Kidney tubule cell (primary cell): ENCODE data around the gene GADD45GIP1.
"Not testable (repeated sequence)": the region's sequence is repeated elsewhere in the genome, so short reads cannot be mapped to it uniquely, and the experiment has no call there.

ENCODE experiments used
- DNase-seq: peaks from one replicate; pipeline ENCODE4 v3.0.0-alpha.2; 2018; ENCODE audit warnings: low spot score

The GADD45GIP1 gene

DNA sequence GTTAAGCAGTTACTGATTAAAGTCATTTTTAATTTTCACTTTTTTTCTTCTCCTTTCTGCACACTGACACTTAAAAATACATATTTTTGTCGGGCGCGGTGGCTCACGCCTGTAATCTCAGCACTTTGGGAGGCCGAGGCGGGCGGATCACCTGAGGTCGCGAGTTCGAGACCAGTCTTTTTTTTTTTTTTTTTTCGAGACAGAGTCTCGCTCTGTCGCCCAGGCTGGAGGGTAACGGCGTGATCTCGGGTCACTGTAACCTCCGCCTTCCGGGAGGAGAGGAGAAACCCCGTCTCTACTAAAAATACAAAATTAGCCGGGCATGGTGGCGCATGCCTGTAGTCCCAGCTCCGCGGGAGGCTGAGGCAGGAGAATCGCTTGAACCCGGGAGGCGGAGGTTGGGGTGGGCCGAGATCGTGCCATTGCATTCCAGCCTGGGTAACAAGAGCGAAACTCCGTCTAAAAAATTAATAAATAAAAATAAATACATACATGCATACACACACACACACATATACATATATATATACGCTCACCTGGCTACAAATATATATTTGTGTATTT lies 448 bp upstream of the GADD45GIP1 start:
- not testable (repeated sequence) for DNase-seq

DNA sequence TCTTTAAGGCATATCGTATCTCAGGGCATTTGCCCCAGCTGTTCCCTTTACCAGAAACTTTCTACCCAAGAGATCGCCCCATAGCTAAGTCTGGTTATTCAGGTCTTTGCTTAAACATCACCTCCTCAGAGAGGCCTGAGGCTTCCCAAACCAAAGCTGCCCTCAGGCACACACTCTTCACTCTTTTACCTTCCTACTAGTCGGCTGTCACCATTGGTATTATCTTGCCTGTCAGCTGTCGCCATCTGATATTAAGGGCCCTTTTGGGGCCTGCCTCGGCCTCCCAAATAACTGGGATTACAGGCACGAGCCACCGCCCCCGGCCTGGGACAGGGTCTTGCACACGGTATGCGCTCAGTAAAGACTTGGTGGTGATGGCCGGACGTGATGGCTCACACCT lies 1.0 kb downstream of the GADD45GIP1 start:
- no peak for DNase-seq

DNA sequence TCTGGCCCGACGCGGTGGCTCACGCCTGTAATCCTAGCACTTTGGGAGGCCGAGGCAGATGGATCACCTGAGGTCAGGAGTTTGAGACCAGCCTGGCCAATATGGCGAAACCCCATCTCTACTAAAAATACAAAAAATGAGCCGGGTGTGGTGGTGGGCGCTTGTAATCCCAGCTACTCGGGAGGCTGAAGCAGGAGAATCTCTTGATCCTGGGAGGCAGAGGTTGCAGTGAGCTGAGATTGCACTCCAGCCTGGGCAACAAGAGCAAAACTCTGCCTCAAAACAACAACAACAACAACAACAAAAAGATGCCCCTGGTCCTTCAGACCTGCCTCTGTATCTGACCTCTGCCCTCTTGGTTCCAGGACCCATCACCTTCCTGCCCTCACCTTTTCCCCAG lies 1.4 kb downstream of the GADD45GIP1 start:
- not testable (repeated sequence) for DNase-seq

DNA sequence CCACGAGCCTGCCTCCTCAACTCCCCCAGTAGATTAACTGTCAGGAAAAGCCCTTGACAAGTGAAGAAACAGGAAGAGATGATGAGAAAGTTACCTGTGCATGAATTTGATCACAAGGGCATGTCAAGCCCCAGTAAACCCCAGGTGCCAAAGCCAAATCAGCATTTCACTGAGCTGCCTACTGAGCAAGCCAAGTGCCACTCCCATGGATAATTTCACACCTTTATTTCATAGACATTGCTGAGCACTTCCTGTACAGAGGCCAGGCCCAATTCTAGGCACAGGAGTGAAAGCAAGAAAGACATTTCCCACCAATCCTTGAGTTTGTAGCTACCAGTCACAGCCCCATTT lies 2.4 kb downstream of the GADD45GIP1 start:
- DNase-seq = peak; percentile 25

DNA sequence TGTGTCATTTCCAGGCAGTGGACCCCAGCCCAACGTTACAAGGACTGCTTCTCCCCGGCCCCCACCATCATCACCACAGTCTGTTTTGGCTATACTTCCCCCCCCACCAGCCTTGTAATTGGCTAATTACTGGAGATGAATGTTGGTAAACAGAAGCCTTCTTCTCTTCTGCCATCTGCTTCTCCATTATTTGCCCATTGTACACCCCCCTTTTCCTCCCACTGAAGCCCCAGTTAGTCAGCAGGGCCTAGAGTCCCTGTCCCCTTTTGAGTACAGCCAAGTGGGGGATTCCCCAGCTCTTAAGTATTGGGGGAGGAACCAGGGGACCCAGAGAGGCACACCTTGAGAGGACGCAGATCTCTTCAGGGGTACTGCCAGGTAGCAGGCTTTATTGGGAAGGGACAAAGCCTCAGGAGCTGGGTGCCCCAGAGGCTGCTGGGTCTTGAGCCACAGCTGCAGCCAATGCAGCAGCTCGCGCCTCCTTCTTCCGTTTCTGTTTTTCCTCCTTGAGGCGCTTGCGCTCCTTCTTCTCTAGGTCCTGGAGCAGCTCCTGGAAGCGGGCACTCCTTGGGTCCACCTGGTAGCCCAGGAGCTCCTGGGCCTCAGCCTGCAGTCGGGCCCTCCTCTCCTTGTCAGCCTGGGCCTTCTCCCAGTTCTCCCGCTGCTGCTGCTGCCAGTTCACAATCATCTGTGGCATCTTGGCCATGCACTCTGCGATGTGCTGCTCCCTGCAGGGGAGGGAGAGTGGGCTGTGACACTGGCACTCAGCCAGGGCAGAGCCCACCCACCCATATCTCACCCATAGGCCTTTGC lies 3.0 kb downstream of the GADD45GIP1 start:
- DNase-seq = no peak

DNA sequence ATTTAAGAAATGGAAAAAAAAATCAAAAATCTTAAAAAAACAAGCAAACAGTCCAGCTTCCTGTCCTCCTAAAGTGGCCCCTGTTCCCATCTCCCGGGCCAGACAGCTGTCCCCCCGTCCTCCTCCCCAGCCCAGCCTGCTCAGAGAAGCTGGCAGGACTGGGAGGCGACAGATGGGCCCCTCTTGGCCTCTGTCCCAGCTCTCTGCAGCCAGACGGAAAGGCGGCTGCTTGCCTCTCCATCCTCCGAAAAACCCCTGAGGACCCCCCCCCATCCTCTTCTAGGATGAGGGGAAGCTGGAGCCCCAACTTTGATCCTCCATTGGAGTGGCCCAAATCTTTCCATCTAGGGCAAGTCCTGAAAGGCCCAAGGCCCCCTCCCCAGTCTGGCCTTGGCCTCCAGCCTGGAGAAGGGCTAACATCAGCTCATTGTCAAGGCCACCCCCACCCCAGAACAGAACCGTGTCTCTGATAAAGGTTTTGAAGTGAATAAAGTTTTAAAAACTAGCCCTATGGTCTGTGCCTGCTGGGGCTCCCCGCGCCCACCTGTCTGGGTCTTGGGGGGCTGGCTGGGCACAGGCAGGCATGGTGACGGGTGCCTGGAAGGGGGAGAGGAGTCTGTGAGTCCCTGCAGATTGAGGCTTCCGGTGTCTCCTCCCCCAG lies 3.8 kb downstream of the GADD45GIP1 start:
- no peak for DNase-seq

DNA sequence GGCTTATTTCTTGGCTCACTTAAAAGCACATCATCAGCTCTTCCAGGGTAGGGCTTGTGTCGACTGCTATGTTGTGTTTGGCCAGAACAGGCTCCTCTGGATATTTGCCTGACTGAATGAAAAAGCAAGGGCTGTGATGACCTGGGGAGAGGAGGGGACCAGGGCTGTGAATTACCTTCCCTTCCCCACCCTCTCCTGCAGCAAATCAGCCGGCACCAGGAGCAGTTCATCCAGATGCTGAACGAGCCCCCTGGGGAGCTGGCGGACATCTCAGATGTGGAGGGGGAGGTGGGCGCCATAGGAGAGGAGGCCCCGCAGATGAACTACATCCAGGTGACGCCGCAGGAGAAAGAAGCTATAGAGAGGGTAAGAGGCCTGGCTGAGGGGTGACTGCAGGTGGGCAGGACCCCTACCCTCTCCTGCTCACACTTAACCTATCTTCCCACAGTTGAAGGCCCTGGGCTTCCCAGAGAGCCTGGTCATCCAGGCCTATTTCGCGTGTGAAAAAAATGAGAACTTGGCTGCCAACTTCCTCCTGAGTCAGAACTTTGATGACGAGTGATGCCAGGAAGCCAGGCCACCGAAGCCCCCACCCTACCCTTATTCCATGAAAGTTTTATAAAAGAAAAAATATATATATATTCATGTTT lies 4.4 kb downstream of the GADD45GIP1 start:
- peak; percentile 42 for DNase-seq

DNA sequence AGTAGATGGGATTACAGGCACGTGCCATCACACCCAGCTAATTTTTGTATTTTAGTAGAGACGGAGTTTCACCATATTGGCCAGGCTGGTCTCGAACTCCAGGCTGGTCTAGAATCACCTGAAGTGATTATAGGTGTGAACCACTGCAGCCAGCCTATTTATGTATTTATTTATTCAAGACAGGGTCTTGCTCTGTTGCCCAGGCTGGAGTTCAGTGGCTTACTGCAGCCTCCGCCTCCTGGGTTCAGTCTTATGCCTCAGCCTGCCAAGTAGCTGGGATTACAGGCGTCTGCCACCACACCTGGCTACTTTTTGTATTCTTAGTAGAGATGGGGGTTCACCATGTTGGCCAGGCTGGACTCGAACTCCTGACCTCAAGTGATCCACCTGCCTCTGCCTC lies 5.0 kb downstream of the GADD45GIP1 start:
- DNase-seq = not testable (repeated sequence)

DNA sequence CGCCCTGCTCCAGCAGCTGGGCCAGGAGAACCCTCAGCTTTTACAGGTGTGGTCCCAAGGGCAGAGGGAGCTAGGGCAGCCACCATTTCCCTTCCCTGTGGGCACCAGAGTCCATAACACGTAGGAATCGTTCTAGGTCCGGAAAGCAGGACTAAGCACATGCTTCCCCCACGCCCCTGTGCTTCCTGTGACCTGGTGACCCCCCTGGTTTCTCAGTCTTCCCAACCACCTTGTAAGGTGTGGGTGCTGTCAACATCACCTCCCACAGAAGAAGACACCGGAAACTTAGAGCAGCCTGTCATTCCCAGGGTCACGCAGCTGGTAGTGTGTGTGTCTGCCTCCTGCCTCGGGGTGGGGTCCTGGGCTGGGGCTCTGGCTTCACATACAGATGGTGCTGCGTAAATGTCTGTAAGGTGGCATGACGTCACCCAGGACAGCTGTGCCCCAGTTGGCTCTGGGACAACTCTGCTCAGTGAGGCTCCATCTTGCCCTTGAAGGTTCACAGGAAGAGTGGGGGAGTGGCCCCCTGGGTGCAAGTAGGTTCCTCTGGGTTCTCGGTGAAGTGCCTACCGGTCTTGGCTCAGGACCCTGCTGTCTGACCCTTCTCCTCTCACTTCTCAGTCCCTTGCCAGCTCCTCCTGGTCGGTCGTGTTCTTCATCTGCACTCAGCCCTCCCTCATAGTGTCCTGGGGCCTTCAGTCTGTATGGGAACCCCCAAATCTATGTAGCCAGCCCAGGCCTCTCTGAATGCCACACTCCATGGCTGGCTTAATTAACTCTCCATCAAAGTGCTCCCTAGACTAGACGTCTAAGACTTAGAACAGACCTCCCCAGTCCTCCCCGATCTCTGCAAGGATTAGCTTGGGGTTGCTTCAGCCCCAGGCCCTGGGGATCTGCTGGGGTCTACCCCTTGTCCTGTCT lies 7.4 kb downstream of the GADD45GIP1 start:
- no peak for DNase-seq

DNA sequence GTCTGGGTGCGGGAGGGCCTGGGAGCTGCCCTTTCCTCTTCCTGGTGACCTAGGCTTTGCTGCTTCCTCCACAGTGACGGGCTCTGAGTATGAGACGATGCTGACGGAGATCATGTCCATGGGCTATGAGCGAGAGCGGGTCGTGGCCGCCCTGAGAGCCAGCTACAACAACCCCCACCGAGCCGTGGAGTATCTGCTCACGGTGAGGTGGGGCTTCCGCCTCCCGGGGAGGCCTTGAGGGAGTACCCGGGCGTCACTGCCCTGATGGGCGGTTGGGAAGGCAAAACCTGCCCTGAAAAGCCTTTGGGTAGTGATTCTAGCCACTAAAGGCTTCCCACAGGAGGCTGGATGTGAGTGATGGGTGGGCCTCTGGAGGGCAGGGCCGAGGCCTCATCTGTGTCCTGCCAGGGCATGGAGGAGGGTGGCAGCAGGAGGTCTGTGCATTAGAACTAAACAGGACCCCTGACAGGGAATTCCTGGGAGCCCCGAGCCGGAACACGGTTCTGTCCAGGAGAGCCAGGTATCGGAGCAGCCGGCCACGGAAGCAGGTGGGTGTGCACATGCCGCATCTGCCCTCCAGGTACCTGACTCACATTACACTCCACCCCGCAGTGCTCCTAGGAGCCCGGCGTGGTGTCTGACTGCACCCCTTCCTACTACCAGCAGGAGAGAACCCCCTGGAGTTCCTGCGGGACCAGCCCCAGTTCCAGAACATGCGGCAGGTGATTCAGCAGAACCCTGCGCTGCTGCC lies 8.2 kb downstream of the GADD45GIP1 start:
- no peak for DNase-seq

DNA sequence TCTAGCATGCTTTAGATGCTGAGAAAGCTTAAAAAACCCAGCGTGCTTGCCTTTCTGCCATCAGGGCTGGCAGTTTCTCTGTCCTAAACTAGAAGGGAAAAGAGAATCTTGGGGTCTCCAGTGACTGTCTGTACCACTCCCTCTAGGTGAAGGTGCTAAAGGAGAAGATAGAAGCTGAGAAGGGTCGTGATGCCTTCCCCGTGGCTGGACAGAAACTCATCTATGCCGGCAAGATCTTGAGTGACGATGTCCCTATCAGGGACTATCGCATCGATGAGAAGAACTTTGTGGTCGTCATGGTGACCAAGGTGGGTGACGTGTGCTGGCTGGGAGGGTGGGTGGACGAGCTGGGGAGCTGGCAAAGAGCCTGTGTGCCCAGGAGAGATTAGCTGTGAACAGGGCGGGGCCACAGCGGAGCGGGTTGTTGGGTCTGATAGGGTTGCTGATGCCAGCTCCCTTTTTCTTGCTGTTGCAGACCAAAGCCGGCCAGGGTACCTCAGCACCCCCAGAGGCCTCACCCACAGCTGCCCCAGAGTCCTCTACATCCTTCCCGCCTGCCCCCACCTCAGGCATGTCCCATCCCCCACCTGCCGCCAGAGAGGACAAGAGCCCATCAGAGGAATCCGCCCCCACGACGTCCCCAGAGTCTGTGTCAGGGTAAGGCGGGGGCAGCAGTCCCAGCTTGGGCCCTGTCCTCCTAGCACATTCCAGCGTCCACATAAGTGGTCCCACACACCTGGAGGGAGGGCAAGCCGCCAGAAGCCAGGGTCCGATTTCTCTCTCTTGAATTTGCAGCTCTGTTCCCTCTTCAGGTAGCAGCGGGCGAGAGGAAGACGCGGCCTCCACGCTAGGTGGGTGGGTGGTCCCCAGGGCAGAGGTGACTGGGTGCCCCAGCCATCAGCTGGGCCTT lies 9.1 kb downstream of the GADD45GIP1 start:
- DNase-seq = no peak

DNA sequence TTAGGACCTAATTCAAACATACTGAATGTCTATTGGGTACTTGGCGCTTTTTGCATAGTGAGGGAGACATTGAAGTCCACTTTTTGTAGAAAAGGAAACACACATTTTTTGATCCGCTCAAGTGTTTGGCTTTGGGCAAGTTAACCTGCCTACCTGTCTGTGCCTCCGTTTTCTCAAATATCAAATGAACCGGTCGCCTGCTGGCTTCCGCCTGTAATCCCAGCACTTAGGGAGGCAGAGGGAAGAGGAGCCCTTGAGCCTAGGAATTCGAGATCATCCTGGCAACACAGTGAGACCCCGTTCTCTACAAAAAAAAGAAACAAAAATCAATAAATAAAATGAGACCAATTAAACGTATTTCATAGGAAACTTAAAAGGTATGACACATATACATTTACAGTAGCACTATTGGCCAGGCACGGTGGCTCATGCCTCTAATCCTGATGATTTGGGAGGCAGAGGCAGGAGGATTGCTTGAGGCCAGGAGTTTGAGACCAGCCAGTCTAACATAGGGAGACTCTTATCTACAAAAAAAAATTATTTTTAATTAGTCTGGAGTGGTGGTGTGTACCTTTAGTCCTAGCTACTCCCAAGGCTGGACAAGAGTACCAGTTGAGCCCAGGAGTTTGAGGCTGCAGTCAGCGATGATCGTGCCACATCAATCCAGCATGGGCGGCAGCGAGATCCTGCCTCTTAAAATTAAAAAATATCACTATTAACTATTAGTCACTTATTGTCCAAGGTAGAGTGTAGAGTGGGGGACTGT lies 10.1 kb downstream of the GADD45GIP1 start:
- no peak for DNase-seq

DNA sequence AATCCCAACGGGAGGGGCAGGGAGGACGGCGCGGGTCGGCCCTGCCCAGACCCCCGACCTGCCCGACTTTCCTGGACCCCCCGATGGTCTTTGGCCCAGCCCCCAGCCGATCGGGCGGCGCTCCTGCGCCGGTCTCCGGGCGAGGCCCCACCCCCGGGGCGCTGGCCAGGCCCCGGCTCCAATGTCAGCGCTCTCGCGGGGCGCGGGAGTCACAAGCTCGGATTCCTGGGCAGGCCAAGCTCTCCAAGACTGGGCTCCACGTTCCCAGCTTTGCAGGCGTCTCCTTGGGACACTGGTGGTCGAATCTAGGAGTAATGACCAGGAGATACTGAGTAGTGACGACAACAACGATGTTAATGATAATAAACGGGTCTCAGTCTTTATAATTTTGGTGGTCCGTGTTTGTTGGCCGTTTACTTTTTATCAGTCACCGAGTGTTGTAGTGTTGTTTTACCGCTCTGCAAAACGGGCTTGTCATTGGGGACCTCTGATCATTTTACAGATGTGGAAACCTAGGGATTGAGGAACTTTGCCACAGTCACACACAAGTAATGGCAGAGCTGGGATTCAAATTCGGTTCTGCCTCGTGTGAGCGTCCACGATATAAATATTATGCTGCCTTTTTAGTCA lies 10.8 kb downstream of the GADD45GIP1 start:
- peak; percentile 79 for DNase-seq

DNA sequence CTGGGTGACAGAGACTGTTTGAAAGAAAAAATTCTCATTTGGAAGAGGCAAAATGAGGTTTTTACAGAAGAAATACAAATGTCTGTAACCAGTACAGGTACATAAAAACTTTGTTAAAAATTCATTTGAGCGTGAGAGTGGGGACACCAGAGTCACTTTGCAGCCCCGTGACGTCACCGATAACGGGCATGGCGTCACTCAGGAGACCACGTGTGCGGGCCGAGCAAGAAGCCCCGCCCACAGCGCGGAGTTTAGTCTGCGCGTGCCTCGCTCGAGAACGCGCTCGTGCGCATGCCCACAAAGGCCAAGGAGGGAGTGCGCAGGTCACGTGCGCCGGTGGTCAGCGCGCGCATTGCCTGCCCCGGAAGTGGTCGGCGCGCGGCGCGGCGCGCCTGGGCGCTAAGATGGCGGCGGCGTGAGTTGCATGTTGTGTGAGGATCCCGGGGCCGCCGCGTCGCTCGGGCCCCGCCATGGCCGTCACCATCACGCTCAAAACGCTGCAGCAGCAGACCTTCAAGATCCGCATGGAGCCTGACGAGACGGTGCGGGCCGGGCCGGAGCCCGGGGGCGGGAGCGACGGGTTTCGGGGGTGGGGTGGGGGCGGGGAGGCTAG lies 11.4 kb downstream of the GADD45GIP1 start, which contains the start of gene RAD23A:
Gene RAD23A, plus strand, starts transcription at position 384 of the 613 bp plus-strand sequence. Its CDS starts 87 bp downstream, at position 471.
- peak; percentile 98 for DNase-seq

DNA sequence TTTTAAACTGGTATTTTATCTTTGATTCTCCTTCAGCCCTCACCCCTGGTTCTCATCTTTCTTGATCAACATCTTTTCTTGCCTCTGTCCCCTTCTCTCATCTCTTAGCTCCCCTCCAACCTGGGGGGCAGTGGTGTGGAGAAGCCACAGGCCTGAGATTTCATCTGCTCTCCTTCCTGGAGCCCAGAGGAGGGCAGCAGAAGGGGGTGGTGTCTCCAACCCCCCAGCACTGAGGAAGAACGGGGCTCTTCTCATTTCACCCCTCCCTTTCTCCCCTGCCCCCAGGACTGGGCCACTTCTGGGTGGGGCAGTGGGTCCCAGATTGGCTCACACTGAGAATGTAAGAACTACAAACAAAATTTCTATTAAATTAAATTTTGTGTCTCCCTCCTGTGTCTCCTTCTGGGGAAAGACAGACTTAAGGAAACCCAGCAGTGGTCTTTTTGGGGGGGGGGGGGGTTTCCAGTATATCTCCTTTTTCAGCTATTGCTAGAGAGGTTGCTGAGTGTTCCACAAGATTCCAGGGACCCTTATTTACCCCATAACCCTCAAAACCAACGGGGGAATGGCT lies 12.8 kb downstream of the GADD45GIP1 start:
- DNase-seq = no peak

DNA sequence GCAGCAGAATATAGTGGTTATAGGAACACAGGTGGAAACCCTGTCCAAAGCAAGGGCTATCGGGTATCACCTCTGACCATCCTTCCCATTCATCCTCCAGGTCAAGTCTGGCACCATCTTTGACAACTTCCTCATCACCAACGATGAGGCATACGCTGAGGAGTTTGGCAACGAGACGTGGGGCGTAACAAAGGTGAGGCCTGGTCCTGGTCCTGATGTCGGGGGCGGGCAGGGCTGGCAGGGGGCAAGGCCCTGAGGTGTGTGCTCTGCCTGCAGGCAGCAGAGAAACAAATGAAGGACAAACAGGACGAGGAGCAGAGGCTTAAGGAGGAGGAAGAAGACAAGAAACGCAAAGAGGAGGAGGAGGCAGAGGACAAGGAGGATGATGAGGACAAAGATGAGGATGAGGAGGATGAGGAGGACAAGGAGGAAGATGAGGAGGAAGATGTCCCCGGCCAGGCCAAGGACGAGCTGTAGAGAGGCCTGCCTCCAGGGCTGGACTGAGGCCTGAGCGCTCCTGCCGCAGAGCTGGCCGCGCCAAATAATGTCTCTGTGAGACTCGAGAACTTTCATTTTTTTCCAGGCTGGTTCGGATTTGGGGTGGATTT lies 13.5 kb downstream of the GADD45GIP1 start:
- DNase-seq = no peak

DNA sequence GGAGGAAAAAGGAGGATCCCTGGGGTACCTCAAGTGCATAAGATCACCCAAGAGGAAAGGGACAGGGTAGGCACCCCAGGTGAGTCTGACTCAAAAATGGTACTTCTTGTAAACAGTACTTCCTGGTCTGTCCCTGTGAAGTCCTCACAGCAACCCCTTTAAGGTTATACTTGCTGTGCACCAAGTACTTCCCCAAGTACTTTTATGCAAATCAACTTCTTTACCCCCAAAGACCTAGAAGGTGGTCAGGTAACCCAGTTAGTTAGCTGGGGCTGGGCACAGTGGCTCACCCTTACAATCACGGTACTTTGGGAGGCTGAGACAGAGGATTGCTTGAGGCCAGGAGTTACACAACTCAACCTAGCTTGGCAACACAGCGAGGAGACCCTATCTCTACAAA lies 16.1 kb downstream of the GADD45GIP1 start:
- DNase-seq = no peak
